Activated T-helper 9 cell treated with anti-CD3 and anti-CD28 coated beads, Interleukin-2, amount 50 U/mL, for 16 hours (primary cell): ENCODE results near the gene EPB41L4A.

Experiments used
- DNase-seq: peaks from one replicate; pipeline ENCODE4 v3.0.0-alpha.2; 2020; ENCODE audit warnings: low read depth

Gene EPB41L4A

GRCh38 chr5:112308608-112309007, 110.5 kb downstream of the EPB41L4A start:
- no peak for DNase-seq

- no peak for DNase-seq
Measured at GRCh38 chr5:112306956-112307355, 112.1 kb downstream of the EPB41L4A start.

- DNase-seq, result no peak
Measured at GRCh38 chr5:112304743-112305142, 114.3 kb downstream of the EPB41L4A start.

- DNase-seq, result no peak
Measured at GRCh38 chr5:112303685-112304084, 115.4 kb downstream of the EPB41L4A start.

GRCh38 chr5:112294126-112294525, 125.0 kb downstream of the EPB41L4A start:
- no peak for DNase-seq

GRCh38 chr5:112293587-112293986, 125.5 kb downstream of the EPB41L4A start:
- DNase-seq, result no peak

GRCh38 chr5:112290691-112291090, 128.4 kb downstream of the EPB41L4A start:
- no peak for DNase-seq

GRCh38 chr5:112289465-112289864, 129.6 kb downstream of the EPB41L4A start:
- DNase-seq, result no peak

GRCh38 chr5:112283943-112284929, 134.8 kb downstream of the EPB41L4A start:
- DNase-seq, result no peak

- DNase-seq, result no peak
Measured at GRCh38 chr5:112283034-112283582, 136.0 kb downstream of the EPB41L4A start.

- DNase-seq, result no peak
Measured at GRCh38 chr5:112279082-112279481, 140.0 kb downstream of the EPB41L4A start.

- no peak for DNase-seq
Measured at GRCh38 chr5:112276991-112277390, 142.1 kb downstream of the EPB41L4A start.

- DNase-seq, result no peak
Measured at GRCh38 chr5:112275671-112276070, 143.4 kb downstream of the EPB41L4A start.

- no peak for DNase-seq
Measured at GRCh38 chr5:112270299-112271293, 148.5 kb downstream of the EPB41L4A start.

- no peak for DNase-seq
Measured at GRCh38 chr5:112267231-112267630, 151.8 kb downstream of the EPB41L4A start.

GRCh38 chr5:112264666-112265065, 154.4 kb downstream of the EPB41L4A start:
- no peak for DNase-seq

- DNase-seq, result no peak
Measured at GRCh38 chr5:112264151-112264550, 154.9 kb downstream of the EPB41L4A start.

- no peak for DNase-seq
Measured at GRCh38 chr5:112263469-112263868, 155.6 kb downstream of the EPB41L4A start.

- no peak for DNase-seq
Measured at GRCh38 chr5:112258571-112258970, 160.5 kb downstream of the EPB41L4A start.

GRCh38 chr5:112257976-112258375, 161.1 kb downstream of the EPB41L4A start:
- no peak for DNase-seq

GRCh38 chr5:112257005-112257404, 162.1 kb downstream of the EPB41L4A start:
- DNase-seq, result no peak

- DNase-seq, result no peak
Measured at GRCh38 chr5:112254303-112254702, 164.8 kb downstream of the EPB41L4A start.
